Activated CD4-positive, CD25-positive, alpha-beta regulatory T cell (primary cell): ENCODE measurements around the gene STRIT1.

Experiments
- DNase-seq, 4 experiments: peaks; one replicate each; lab custom pipeline; 2025; lab: John Stamatoyannopoulos, UW

STRIT1 gene

GRCh38 chr3:155293516-155293915 lies at the start of gene STRIT1:
TSS of gene STRIT1 (minus strand) at chr3:155293683.
- DNase-seq = no peak

GRCh38 chr3:155342344-155342743 lies 48.9 kb upstream of the STRIT1 start:
- DNase-seq = no peak

GRCh38 chr3:155339052-155339451 lies 45.6 kb upstream of the STRIT1 start:
- no peak for DNase-seq

- no peak for DNase-seq
Measured at GRCh38 chr3:155335724-155336354, 42.4 kb upstream of the STRIT1 start.

GRCh38 chr3:155334914-155335723 lies 41.6 kb upstream of the STRIT1 start:
- no peak for DNase-seq

- DNase-seq = no peak
Measured at GRCh38 chr3:155334215-155334913, 40.9 kb upstream of the STRIT1 start.

- no peak for DNase-seq
Measured at GRCh38 chr3:155332716-155333115, 39.2 kb upstream of the STRIT1 start.

- DNase-seq = no peak
Measured at GRCh38 chr3:155331078-155331477, 37.6 kb upstream of the STRIT1 start.

GRCh38 chr3:155330370-155330769 lies 36.9 kb upstream of the STRIT1 start:
- no peak for DNase-seq

- DNase-seq = no peak
Measured at GRCh38 chr3:155329513-155330048, 36.1 kb upstream of the STRIT1 start.

GRCh38 chr3:155327871-155328270 lies 34.4 kb upstream of the STRIT1 start:
- DNase-seq = no peak

- DNase-seq = no peak
Measured at GRCh38 chr3:155327430-155327829, 33.9 kb upstream of the STRIT1 start.

GRCh38 chr3:155326901-155327300 lies 33.4 kb upstream of the STRIT1 start:
- no peak for DNase-seq

GRCh38 chr3:155326244-155326643 lies 32.8 kb upstream of the STRIT1 start:
- DNase-seq = no peak

- DNase-seq = no peak
Measured at GRCh38 chr3:155325263-155325835, 31.9 kb upstream of the STRIT1 start.

GRCh38 chr3:155323063-155323666 lies 29.7 kb upstream of the STRIT1 start:
- no peak for DNase-seq

GRCh38 chr3:155321418-155321817 lies 27.9 kb upstream of the STRIT1 start:
- no peak for DNase-seq

- no peak for DNase-seq
Measured at GRCh38 chr3:155320934-155321333, 27.5 kb upstream of the STRIT1 start.

- DNase-seq = no peak
Measured at GRCh38 chr3:155318740-155319139, 25.3 kb upstream of the STRIT1 start.

- no peak for DNase-seq
Measured at GRCh38 chr3:155317211-155317610, 23.7 kb upstream of the STRIT1 start.

- no peak for DNase-seq
Measured at GRCh38 chr3:155316426-155316825, 22.9 kb upstream of the STRIT1 start.

- DNase-seq = no peak
Measured at GRCh38 chr3:155313916-155314315, 20.4 kb upstream of the STRIT1 start.
